ENCODE results near the gene ST6GALNAC2.

The ST6GALNAC2 gene

DNA sequence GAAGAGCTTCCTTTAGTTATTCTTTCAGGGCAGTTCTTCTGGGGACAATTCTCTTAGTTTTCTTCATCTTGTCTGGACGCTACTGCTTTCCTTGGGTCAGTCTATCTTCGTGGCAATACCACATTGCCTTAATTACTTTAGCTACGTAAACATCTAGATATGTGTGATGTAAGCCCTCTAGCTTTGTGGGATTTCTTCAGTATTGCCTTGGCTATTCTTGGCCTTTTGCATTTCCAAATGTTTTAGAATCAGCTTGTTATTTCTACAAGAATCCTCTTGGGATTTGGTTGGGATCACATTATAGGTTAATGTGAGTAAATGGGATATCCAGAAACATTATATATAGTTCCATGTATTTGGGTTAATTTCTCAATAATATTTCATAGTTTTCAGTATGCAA lies 9.0 kb upstream of the ST6GALNAC2 start:
- ChIA-PET POLR2A (interaction anchor here (1.0 to 1.6 kb wide), 2 partner anchors 9 to 54 kb away, joined by 3 to 8 read pairs; partner anchors contain the start of gene PRCD), CTCF (interaction anchor here (0.6 to 2.9 kb wide), 8 partner anchors 19 to 598 kb away, joined by 3 to 13 read pairs (median 4); no protein-coding TSS in a partner anchor)
- no peak for TF ChIP-seq WT1 (tag by site-specific recombination; IDR thresholded peaks at IDR 0.05)
- TF ChIP-seq KLF7 (tag by site-specific recombination; IDR thresholded peaks at IDR 0.05; ENCODE audit: borderline replicate concordance) = no peak
- no peak for TF ChIP-seq ZNF184 (tag by site-specific recombination; IDR thresholded peaks at IDR 0.05)
- TF ChIP-seq ZNF747 (tag by site-specific recombination; IDR thresholded peaks at IDR 0.05) = no peak
- no peak for TF ChIP-seq GLI4 (tag by site-specific recombination; IDR thresholded peaks at IDR 0.05)
- no peak for TF ChIP-seq ZNF302 (tag by site-specific recombination; IDR thresholded peaks at IDR 0.05; ENCODE audit: low read depth)
- TF ChIP-seq ZIC2 (tag by site-specific recombination; IDR thresholded peaks at IDR 0.05) = no peak
- no peak for TF ChIP-seq YY2 (tag by site-specific recombination; IDR thresholded peaks at IDR 0.05)
- TF ChIP-seq, protein P1, sequence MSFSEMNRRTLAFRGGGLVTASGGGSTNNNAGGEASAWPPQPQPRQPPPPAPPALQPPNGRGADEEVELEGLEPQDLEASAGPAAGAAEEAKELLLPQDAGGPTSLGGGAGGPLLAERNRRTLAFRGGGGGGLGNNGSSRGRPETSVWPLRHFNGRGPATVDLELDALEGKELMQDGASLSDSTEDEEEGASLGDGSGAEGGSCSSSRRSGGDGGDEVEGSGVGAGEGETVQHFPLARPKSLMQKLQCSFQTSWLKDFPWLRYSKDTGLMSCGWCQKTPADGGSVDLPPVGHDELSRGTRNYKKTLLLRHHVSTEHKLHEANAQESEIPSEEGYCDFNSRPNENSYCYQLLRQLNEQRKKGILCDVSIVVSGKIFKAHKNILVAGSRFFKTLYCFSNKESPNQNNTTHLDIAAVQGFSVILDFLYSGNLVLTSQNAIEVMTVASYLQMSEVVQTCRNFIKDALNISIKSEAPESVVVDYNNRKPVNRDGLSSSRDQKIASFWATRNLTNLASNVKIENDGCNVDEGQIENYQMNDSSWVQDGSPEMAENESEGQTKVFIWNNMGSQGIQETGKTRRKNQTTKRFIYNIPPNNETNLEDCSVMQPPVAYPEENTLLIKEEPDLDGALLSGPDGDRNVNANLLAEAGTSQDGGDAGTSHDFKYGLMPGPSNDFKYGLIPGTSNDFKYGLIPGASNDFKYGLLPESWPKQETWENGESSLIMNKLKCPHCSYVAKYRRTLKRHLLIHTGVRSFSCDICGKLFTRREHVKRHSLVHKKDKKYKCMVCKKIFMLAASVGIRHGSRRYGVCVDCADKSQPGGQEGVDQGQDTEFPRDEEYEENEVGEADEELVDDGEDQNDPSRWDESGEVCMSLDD (tag by site-specific recombination; IDR thresholded peaks at IDR 0.05) = no peak
- TF ChIP-seq REPIN1 (tag by site-specific recombination; IDR thresholded peaks at IDR 0.05; ENCODE audit: low read depth) = no peak
- no peak for TF ChIP-seq BCL11B (tag by site-specific recombination; IDR thresholded peaks at IDR 0.05; ENCODE audit: low read depth)
- TF ChIP-seq ZNF24 (tag by site-specific recombination; IDR thresholded peaks at IDR 0.05) = no peak
- no peak for TF ChIP-seq ZNF211 (tag by site-specific recombination; IDR thresholded peaks at IDR 0.05; ENCODE audit: low read depth)
- TF ChIP-seq, protein P2, sequence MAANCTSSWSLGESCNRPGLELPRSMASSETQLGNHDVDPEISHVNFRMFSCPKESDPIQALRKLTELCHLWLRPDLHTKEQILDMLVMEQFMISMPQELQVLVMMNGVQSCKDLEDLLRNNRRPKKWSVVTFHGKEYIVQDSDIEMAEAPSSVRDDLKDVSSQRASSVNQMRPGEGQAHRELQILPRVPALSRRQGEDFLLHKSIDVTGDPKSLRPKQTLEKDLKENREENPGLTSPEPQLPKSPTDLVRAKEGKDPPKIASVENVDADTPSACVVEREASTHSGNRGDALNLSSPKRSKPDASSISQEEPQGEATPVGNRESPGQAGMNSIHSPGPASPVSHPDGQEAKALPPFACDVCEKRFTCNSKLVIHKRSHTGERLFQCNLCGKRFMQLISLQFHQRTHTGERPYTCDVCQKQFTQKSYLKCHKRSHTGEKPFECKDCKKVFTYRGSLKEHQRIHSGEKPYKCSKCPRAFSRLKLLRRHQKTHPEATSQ (tag by site-specific recombination; IDR thresholded peaks at IDR 0.05) = no peak
- TF ChIP-seq ZNF843 (tag by site-specific recombination; IDR thresholded peaks at IDR 0.05) = no peak
- Histone ChIP-seq H3K27ac (ENCODE audit: extremely low read depth, low read depth, low read length) (no peak overlapping the region), H3K9me3 (ENCODE audit: control insufficient read depth, insufficient read depth, low read depth, low read length) (no peaks in the 10 kb centered on the region), H3K4me1 (ENCODE audit: control insufficient read depth, insufficient read depth, low read length) (peaks cover 6% of the 10 kb centered on the region; the same call in 1 of the 2 replicates), H3K4me3 (ENCODE audit: low read depth, low read length) (no peak overlapping the region), H3K36me3 (ENCODE audit: control insufficient read depth in 2 of 2, insufficient read depth in 1 of 2, low read length in 2 of 2) (no peaks in the 10 kb centered on the region)

DNA sequence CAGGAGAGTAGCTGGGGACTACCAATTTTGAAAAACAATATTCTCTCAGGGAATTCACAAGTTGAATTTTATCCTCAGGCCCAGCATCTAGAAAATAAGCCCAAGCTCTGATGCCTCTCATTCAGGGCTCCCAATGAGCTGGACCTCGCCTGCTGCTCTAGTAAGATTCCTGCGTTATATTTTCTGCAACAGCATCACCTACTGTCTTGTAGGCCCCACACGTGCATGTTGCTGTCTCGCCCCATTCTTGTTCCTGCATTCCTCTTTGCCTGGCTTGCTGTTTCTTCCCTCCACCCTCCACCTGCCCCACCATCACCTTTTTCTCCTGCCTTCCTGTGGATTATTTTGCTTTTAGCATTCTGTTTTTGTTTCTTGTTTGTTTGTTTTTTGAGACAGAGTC lies 8.3 kb upstream of the ST6GALNAC2 start:
- Histone ChIP-seq H3K36me3 (ENCODE audit: control insufficient read depth in 2 of 2, insufficient read depth in 1 of 2, low read length in 2 of 2) (no peaks in the 10 kb centered on the region), H3K9me3 (ENCODE audit: control insufficient read depth, insufficient read depth, low read depth, low read length) (no peaks in the 10 kb centered on the region), H3K4me3 (ENCODE audit: low read depth, low read length) (no peak overlapping the region), H3K27ac (ENCODE audit: extremely low read depth, low read depth, low read length) (no peak overlapping the region), H3K4me1 (ENCODE audit: control insufficient read depth, insufficient read depth, low read length) (peaks cover 6% of the 10 kb centered on the region; the same call in 1 of the 2 replicates)
- POLR2A ChIA-PET = interaction anchor here (1.0 kb wide), 1 partner anchor 10 kb away, joined by 3 read pairs; no protein-coding TSS in a partner anchor
- CTCF ChIA-PET = interaction anchor here (0.6 to 2.9 kb wide), 7 partner anchors 19 to 87 kb away, joined by 3 to 13 read pairs (median 6); no protein-coding TSS in a partner anchor
- TF ChIP-seq, protein P3, sequence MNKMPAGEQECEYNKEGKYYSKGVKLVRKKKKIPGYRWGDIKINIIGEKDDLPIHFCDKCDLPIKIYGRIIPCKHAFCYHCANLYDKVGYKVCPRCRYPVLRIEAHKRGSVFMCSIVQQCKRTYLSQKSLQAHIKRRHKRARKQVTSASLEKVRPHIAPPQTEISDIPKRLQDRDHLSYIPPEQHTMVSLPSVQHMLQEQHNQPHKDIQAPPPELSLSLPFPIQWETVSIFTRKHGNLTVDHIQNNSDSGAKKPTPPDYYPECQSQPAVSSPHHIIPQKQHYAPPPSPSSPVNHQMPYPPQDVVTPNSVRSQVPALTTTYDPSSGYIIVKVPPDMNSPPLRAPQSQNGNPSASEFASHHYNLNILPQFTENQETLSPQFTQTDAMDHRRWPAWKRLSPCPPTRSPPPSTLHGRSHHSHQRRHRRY (tag by site-specific recombination; IDR thresholded peaks at IDR 0.05) = no peak
- TF ChIP-seq ZNF768 (tag by site-specific recombination; IDR thresholded peaks at IDR 0.05) (no peak), ZBTB17 (tag by site-specific recombination; IDR thresholded peaks at IDR 0.05) (no peak), ZNF561 (tag by site-specific recombination; IDR thresholded peaks at IDR 0.05; ENCODE audit: borderline replicate concordance) (no peak), ZNF785 (tag by site-specific recombination; IDR thresholded peaks at IDR 0.05) (no peak), KLF7 (tag by site-specific recombination; IDR thresholded peaks at IDR 0.05; ENCODE audit: borderline replicate concordance) (no peak), ZNF239 (tag by site-specific recombination; IDR thresholded peaks at IDR 0.05) (no peak), ZNF394 (tag by site-specific recombination; IDR thresholded peaks at IDR 0.05; ENCODE audit: borderline replicate concordance) (0 out of 2 replicates have a peak, but pooled peaks have one; percentile 4), ZNF600 (tag by site-specific recombination; IDR thresholded peaks at IDR 0.05) (peak; percentile 21; the same call in 1 of the 2 replicates), KLF9 (tag by site-specific recombination; IDR thresholded peaks at IDR 0.05; ENCODE audit: low read depth) (no peak)
- TF ChIP-seq, protein P4, sequence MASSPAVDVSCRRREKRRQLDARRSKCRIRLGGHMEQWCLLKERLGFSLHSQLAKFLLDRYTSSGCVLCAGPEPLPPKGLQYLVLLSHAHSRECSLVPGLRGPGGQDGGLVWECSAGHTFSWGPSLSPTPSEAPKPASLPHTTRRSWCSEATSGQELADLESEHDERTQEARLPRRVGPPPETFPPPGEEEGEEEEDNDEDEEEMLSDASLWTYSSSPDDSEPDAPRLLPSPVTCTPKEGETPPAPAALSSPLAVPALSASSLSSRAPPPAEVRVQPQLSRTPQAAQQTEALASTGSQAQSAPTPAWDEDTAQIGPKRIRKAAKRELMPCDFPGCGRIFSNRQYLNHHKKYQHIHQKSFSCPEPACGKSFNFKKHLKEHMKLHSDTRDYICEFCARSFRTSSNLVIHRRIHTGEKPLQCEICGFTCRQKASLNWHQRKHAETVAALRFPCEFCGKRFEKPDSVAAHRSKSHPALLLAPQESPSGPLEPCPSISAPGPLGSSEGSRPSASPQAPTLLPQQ (tag by site-specific recombination; IDR thresholded peaks at IDR 0.05) = no peak
- TF ChIP-seq, protein P5, sequence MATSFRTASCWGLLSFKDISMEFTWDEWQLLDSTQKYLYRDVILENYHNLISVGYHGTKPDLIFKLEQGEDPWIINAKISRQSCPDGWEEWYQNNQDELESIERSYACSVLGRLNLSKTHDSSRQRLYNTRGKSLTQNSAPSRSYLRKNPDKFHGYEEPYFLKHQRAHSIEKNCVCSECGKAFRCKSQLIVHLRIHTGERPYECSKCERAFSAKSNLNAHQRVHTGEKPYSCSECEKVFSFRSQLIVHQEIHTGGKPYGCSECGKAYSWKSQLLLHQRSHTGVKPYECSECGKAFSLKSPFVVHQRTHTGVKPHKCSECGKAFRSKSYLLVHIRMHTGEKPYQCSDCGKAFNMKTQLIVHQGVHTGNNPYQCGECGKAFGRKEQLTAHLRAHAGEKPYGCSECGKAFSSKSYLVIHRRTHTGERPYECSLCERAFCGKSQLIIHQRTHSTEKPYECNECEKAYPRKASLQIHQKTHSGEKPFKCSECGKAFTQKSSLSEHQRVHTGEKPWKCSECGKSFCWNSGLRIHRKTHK (tag by site-specific recombination; IDR thresholded peaks at IDR 0.05) = no peak
